ENCODE data around the gene FOXC1. TPM values are rescaled to one million over a fixed set of nuclear protein-coding genes. Genes with fewer than 3 reads are reported as not detected.

Gene FOXC1
- total RNA-seq, 4 donors from 2014 or later = 0.75 to 0.96 (median 0.79) TPM

DNA sequence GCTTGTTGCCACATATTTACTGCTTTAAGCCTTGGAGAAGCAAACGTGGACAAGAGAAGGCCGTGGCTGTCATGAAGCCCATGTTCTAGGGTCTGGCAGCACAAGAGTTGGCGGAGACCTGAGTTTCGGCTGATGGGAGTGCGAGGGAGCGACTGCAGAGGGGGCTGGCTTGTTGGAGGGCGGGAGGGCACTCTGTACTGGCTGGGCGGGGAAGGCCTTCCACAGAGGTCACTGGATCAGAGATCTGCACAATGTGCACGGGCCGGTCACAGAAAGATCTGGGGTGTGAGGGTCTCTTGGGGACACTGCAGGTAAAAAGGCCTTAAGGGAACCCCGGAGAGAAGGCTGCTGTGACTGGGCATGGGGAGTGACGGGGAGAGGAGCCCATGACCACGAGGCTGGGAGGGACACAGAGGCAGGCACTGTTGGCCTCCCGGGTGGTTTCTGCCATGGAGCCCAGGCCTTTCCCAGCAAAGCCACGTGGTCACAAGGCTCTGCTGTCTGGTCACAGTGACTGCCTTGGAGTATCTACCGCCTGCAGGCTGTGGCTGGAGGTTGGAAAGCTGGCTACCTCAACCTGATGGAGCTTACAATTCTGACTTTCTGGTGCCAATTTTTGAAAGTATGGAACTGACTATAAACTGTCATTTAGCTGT lies 23.8 kb downstream of the FOXC1 start:
- Histone ChIP-seq H3K27ac (no peak overlapping the region), H3K36me3 (no peaks in the 10 kb centered on the region), H3K27me3 (peaks cover 20% of the 10 kb centered on the region), H3K4me3 (no peak overlapping the region), H3K4me1 (no peaks in the 10 kb centered on the region), H3K9me3 (no peaks in the 10 kb centered on the region)
- intact Hi-C loops (cut with DNase I; ENCODE audit: low total_unique reads) (no loop called here), in situ Hi-C loops (cut with MboI; ENCODE audit: low pct_ligation_motif_present in 1 of 4, low pct_unique_long_range_greater_than_20kb in 1 of 4, low sequenced_read_pairs in 3 of 4) (no loop called here)
- TF ChIP-seq POLR2AphosphoS5 (IDR thresholded peaks at IDR 0.05) (no peak), EP300 (IDR thresholded peaks at IDR 0.05; ENCODE audit: low read depth) (no peak), POLR2A (IDR thresholded peaks at IDR 0.05) (no peak)
- TF ChIP-seq, protein P1, sequence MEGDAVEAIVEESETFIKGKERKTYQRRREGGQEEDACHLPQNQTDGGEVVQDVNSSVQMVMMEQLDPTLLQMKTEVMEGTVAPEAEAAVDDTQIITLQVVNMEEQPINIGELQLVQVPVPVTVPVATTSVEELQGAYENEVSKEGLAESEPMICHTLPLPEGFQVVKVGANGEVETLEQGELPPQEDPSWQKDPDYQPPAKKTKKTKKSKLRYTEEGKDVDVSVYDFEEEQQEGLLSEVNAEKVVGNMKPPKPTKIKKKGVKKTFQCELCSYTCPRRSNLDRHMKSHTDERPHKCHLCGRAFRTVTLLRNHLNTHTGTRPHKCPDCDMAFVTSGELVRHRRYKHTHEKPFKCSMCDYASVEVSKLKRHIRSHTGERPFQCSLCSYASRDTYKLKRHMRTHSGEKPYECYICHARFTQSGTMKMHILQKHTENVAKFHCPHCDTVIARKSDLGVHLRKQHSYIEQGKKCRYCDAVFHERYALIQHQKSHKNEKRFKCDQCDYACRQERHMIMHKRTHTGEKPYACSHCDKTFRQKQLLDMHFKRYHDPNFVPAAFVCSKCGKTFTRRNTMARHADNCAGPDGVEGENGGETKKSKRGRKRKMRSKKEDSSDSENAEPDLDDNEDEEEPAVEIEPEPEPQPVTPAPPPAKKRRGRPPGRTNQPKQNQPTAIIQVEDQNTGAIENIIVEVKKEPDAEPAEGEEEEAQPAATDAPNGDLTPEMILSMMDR (IDR thresholded peaks at IDR 0.05) = no peak
- DNase-seq = no peak
- WGBS, 2 donors (ENCODE audit: low coverage in 1 of 2) = 95% methylated on average over 16 of the region's 16 CpGs; no CpG with 5 or more reads in 1 of the 2 donors

DNA sequence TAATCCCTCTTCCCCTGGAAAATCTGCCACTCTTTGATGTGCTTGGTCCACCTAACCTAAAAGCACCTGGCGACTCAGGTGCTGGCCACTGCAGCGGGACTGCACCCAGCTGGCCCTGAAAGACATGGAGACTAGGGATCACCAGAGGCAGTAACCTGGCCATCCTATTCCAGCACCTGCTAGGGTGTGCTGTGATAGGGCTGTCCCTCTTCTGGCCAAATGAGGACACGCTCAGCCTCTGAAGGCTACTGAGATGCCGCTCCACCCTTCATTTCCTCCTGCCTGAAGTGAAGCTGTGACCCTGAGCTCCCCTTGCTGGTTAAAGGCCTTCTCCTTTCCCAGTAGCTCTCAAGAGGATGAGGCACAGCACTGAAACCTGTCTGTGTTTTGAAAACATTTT lies 24.4 kb downstream of the FOXC1 start:
- intact Hi-C loops (cut with DNase I; ENCODE audit: low total_unique reads) = no loop called here
- no peak for DNase-seq

DNA sequence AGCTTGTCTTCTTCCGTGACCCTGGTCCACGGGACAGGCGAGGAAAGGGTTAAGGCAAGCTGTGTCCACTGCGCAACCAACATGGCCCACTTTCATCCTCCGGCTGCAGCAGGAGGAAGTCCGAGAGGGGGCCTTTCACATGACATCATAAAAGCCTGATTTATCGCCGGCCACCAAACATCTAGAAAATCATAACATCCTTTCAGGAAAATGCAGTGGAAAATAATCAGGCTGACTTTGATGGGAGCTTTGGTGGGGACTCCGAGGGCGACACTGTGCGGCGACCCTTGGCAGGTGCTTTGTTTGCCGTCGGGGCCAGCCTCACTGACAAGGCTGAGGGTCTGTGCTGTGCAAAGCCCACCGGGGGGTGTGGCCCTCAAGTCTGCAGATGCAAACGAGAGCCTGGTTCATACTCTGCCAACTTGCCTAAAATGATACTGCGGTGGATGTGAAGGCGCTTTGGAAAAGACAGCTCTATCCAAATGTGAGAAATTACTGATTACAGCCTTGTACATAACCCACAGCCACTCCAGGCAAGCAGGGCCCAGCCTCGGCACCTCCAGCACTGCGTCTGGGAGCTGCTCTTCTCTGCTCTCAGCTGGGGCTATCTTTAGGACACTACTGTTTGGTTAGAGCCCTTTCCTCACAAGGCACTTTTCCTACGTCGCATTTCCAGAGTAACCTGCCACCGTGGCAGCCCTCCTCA lies 25.7 kb downstream of the FOXC1 start:
- in situ Hi-C loops (cut with MboI; ENCODE audit: low pct_ligation_motif_present in 1 of 4, low pct_unique_long_range_greater_than_20kb in 1 of 4, low sequenced_read_pairs in 3 of 4) (no loop called here), intact Hi-C loops (cut with DNase I; ENCODE audit: low total_unique reads) (no loop called here)
- WGBS, 2 donors (ENCODE audit: low coverage in 1 of 2) = 77 to 80% methylated on average over 8 to 23 of the region's 23 CpGs
- no peaks in the 10 kb centered on the region for H3K4me1 ChIP-seq
- no peak for TF ChIP-seq POLR2AphosphoS5 (IDR thresholded peaks at IDR 0.05)
- TF ChIP-seq, protein P1 (IDR thresholded peaks at IDR 0.05) = no peak
- H3K27me3 ChIP-seq = peaks cover 7% of the 10 kb centered on the region
- H3K27ac ChIP-seq = no peak overlapping the region
- no peaks in the 10 kb centered on the region for H3K9me3 ChIP-seq
- no peaks in the 10 kb centered on the region for H3K36me3 ChIP-seq
- no peak for DNase-seq
- no peak overlapping the region for H3K4me3 ChIP-seq

More for the DNA sequence above, 24.4 kb downstream of the FOXC1 start:
- TF ChIP-seq EP300 (IDR thresholded peaks at IDR 0.05; ENCODE audit: low read depth) (no peak), POLR2AphosphoS5 (IDR thresholded peaks at IDR 0.05) (no peak), POLR2A (IDR thresholded peaks at IDR 0.05) (no peak)
- TF ChIP-seq, protein P1 (IDR thresholded peaks at IDR 0.05) = no peak
- Histone ChIP-seq H3K36me3 (no peaks in the 10 kb centered on the region), H3K4me1 (no peaks in the 10 kb centered on the region), H3K27me3 (peaks cover 16% of the 10 kb centered on the region), H3K27ac (no peak overlapping the region), H3K4me3 (no peak overlapping the region), H3K9me3 (no peaks in the 10 kb centered on the region)
- WGBS, 2 donors (ENCODE audit: low coverage in 1 of 2) = 86 to 100% methylated on average over 3 to 4 of the region's 4 CpGs
- in situ Hi-C loops (cut with MboI; ENCODE audit: low pct_ligation_motif_present in 1 of 4, low pct_unique_long_range_greater_than_20kb in 1 of 4, low sequenced_read_pairs in 3 of 4) = no loop called here

DNA sequence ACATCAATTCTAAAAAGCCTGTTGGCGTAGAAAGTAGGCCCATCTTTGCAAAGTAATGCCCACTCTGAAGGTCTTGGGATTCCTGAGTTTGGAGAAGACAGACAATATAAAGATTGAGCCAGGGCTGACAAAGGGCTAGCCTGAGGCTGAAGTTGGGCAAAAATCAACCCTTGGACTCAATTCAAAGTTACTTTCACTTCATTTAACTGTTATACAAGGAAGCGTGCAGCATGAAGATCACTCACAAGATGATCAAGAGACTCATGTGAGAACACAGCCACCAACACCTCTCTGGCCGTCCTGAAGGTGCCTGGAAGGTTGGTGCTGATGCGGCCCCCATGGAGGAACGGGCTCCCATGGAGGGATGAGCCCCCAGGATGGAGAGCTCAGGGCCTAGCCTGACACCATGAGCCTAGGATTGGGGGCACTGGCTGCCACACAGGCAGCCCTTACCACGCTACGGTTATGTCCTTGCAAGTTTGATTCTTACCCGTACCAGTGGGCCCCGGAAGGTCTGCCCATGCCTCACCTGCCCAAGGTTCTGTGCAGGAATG lies 26.6 kb downstream of the FOXC1 start:
- in situ Hi-C loops (cut with MboI; ENCODE audit: low pct_ligation_motif_present in 1 of 4, low pct_unique_long_range_greater_than_20kb in 1 of 4, low sequenced_read_pairs in 3 of 4) (no loop called here), intact Hi-C loops (cut with DNase I; ENCODE audit: low total_unique reads) (no loop called here)
- TF ChIP-seq EP300 (IDR thresholded peaks at IDR 0.05; ENCODE audit: low read depth) (no peak), POLR2A (IDR thresholded peaks at IDR 0.05) (no peak), POLR2AphosphoS5 (IDR thresholded peaks at IDR 0.05) (no peak)
- TF ChIP-seq, protein P1 (IDR thresholded peaks at IDR 0.05) = no peak
- DNase-seq = no peak
- H3K27me3 ChIP-seq = peaks cover under 1% of the 10 kb centered on the region
- H3K9me3 ChIP-seq = no peaks in the 10 kb centered on the region
- no peak overlapping the region for H3K27ac ChIP-seq
- H3K4me3 ChIP-seq = no peak overlapping the region
- WGBS, 2 donors (ENCODE audit: low coverage in 1 of 2) = 92 to 100% methylated on average over 1 to 9 of the region's 9 CpGs
- H3K36me3 ChIP-seq = no peaks in the 10 kb centered on the region
- no peaks in the 10 kb centered on the region for H3K4me1 ChIP-seq

Data from transverse colon (tissue), 4 donors.